ENCODE data around the gene ZSCAN31.

GRCh38 chr6:28371280-28371679 is 35.3 kb upstream of the ZSCAN31 start:
- TF ChIP-seq CTCF (IDR thresholded peaks at IDR 0.05) = no peak
- no peak for TF ChIP-seq POLR2A (IDR thresholded peaks at IDR 0.05)
